Fibroblast of skin of left biceps (primary cell): ENCODE results near the gene GTF2IRD1.
"Not testable (repeated sequence)": the region's sequence is repeated elsewhere in the genome, so short reads cannot be mapped to it uniquely, and the experiment has no call there.

ENCODE experiments used
- DNase-seq, 2 experiments: peaks; one replicate each; pipeline ENCODE4 v3.0.0-alpha.2; 2013; ENCODE audit warnings: low read depth in 2 of 2

The GTF2IRD1 gene

GRCh38 chr7:74590813-74591212 lies 137.1 kb downstream of the GTF2IRD1 start:
- no peak for DNase-seq

- no peak for DNase-seq
Measured at GRCh38 chr7:74598558-74598957, 144.9 kb downstream of the GTF2IRD1 start.

GRCh38 chr7:74599244-74599643 lies 145.5 kb downstream of the GTF2IRD1 start:
- DNase-seq = no peak

- no peak for DNase-seq
Measured at GRCh38 chr7:74604326-74605020, 150.8 kb downstream of the GTF2IRD1 start.

- no peak for DNase-seq
Measured at GRCh38 chr7:74606101-74606908, 152.6 kb downstream of the GTF2IRD1 start.

- no peak for DNase-seq
Measured at GRCh38 chr7:74606909-74607510, 153.3 kb downstream of the GTF2IRD1 start.

- no peak for DNase-seq
Measured at GRCh38 chr7:74612015-74612829, 158.5 kb downstream of the GTF2IRD1 start.

- no peak for DNase-seq
Measured at GRCh38 chr7:74615933-74616780, 162.5 kb downstream of the GTF2IRD1 start.

- DNase-seq = no peak
Measured at GRCh38 chr7:74617180-74617744, 163.6 kb downstream of the GTF2IRD1 start.

GRCh38 chr7:74619235-74619860 lies 165.6 kb downstream of the GTF2IRD1 start:
- DNase-seq = no peak

- no peak for DNase-seq
Measured at GRCh38 chr7:74622228-74622749, 168.6 kb downstream of the GTF2IRD1 start.

GRCh38 chr7:74623135-74623534 lies 169.4 kb downstream of the GTF2IRD1 start:
- DNase-seq = no peak

GRCh38 chr7:74625446-74625845 lies 171.7 kb downstream of the GTF2IRD1 start:
- DNase-seq = no peak

- peak in 1 of 2 experiments; percentile 19 for DNase-seq
Measured at GRCh38 chr7:74627661-74628411, 174.1 kb downstream of the GTF2IRD1 start.

- no peak for DNase-seq
Measured at GRCh38 chr7:74632505-74632904, 178.8 kb downstream of the GTF2IRD1 start.

- DNase-seq = no peak
Measured at GRCh38 chr7:74633451-74633921, 179.8 kb downstream of the GTF2IRD1 start.

- no peak for DNase-seq
Measured at GRCh38 chr7:74637745-74638144, 184.0 kb downstream of the GTF2IRD1 start.

- DNase-seq = not testable (repeated sequence)
Measured at GRCh38 chr7:74650055-74650454, 196.3 kb downstream of the GTF2IRD1 start.
